Left ventricle myocardium inferior (tissue), 1 donor: ENCODE results near the gene CFAP74. TPM values are rescaled to one million over a fixed set of nuclear protein-coding genes. Genes with fewer than 3 reads are reported as not detected.

Experiments
- DNase-seq: peaks from one replicate; pipeline ENCODE4 v3.0.0-alpha.2; 2020
- H3K27ac ChIP-seq: fragments of 200-600 bp; replicated peaks from 2 replicates; pipeline ENCODE4 v1.8.0; 2021
- H3K27me3 ChIP-seq: fragments of 200-600 bp; 2 replicates; pipeline ENCODE4 v1.8.0; 2021; ENCODE audit warnings: low read depth
- H3K36me3 ChIP-seq: fragments of 200-600 bp; 2 replicates; pipeline ENCODE4 v1.8.0; 2021
- H3K4me1 ChIP-seq: fragments of 200-600 bp; 2 replicates; pipeline ENCODE4 v1.8.0; 2021
- H3K4me3 ChIP-seq: fragments of 200-600 bp; 2 replicates; pipeline ENCODE4 v1.8.0; 2021; ENCODE audit warnings: mild to moderate bottlenecking, moderate library complexity
- H3K9me3 ChIP-seq: fragments of 200-600 bp; replicated peaks from 2 replicates; pipeline ENCODE4 v1.8.0; 2021
- intact Hi-C: fragments of 100-400 bp; cut with micrococcal nuclease; formaldehyde crosslinking; loops from one replicate; pipeline ENCODE4 v1.11.0; 2022
- long read RNA-seq: library from polyadenylated mRNA; unstranded; transcript quantifications from one replicate; pipeline ENCODE4 v2.0.0, GENCODE V29; 2021
- total RNA-seq: library from RNA; stranded (reverse); fragmentation: NEBNext Ultra II Directional; extraction: Animal tissue kit (Norgen Biotek cat#: 25700); gene quantifications from one replicate; pipeline ENCODE4 v1.2.1, GENCODE V29; 2021
- TF ChIP-seq, protein P1 (sequence below): fragments of 200-600 bp; IDR thresholded peaks from 2 replicates; pipeline ENCODE4 v1.8.0; 2021; ENCODE audit warnings: antibody characterized with exemption, mild to moderate bottlenecking, borderline replicate concordance
- donor health status: DM: no; HTN: yes; CAD: no; lungs with severe emphysema.

The CFAP74 gene, protein sequence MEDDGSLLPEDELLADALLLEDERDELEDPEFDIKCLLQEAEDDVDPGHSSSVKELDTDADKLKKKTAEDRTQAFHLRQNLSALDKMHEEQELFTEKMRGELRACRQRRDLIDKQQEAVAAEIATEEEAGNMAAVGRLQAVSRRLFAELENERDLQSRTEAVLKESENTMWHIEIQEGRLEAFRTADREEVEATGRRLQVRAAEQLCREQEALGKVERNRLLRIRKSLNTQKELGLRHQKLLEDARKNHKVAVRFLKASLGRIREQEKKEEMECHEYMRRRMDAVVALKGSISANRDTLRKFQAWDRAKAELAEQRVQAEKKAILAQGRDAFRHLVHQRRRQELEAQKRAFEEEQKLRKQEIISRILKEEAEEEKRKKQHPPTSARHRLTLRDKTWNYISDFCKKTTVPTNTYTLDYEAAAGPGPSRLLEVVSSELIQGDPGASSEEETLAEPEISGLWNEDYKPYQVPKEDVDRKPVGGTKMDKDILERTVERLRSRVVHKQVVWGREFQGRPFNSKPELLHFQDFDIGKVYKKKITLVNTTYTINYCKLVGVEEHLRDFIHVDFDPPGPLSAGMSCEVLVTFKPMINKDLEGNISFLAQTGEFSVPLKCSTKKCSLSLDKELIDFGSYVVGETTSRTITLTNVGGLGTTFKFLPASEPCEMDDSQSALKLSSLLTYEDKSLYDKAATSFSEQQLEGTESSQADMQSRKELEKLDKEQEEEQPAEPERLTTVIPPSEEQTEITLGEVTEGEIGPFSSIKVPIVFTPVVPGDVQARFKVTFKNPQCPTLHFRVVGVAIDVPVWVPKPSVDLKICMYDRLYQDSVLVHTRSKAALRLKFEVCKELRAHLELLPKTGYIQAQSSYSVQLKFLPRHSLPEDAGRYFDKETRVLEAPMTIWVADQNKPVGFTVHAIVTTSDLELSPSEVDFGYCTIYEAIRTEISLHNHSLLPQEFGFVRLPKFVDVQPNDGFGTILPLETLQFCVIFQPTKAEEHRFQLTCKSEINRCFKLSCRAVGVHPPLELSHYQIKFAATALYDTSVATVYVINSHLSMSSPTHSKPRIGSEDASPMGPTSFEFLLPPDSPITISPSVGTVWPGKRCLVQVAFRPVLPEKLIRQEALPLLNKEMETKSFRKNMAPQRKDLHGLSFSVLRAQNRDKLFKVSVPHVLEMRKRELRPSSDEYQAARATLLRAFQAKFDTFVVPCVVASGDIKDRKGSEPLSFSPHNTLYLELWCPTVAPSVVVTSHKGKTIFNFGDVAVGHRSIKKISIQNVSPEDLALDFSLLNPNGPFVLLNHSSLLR (N-terminal part only)
- total RNA-seq: not detected
- long read RNA-seq: 0 reads

DNA sequence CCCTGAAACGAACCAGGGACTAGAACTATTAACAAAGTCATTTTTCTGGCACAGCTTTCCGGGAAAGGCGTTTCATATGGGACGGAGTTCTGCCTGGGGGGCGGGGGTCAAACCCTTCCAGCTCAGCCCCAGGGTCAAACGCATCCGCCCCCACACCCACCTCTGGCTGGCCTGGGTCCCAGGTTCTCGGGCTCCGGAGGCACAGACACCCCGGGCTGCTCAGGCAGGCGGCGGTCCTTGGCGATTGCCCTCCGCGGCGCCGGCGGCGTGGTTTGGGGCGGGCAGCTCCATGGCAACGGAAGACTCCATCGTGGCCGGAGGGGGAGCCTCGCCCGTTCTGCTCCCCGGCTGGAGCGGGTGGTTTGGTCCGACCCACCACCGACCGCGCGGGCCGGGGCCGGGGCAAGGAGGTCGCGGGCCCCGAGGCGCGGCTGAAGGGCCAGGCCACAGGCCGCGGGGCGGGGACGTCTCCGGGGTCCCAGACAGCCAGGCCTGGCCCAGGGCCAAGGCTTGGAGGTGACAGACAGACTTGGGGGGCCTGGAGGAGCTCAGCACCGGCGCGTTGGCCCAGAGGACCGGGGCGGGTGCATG is at the start of gene CFAP74:
CFAP74 (minus strand) TSS at position 246 of the 591 bp plus-strand sequence. CDS start 12,830 bp downstream, outside the sequence.
- Histone ChIP-seq H3K36me3 (no peaks in the 10 kb centered on the region), H3K4me3 (peak within 1 kb of the TSS; percentile 17), H3K4me1 (peaks cover 6% of the 10 kb centered on the region), H3K9me3 (no peaks in the 10 kb centered on the region), H3K27me3 (peaks cover 99% of the 10 kb centered on the region), H3K27ac (no peak within 1 kb of the TSS)
- TF ChIP-seq, protein P1, sequence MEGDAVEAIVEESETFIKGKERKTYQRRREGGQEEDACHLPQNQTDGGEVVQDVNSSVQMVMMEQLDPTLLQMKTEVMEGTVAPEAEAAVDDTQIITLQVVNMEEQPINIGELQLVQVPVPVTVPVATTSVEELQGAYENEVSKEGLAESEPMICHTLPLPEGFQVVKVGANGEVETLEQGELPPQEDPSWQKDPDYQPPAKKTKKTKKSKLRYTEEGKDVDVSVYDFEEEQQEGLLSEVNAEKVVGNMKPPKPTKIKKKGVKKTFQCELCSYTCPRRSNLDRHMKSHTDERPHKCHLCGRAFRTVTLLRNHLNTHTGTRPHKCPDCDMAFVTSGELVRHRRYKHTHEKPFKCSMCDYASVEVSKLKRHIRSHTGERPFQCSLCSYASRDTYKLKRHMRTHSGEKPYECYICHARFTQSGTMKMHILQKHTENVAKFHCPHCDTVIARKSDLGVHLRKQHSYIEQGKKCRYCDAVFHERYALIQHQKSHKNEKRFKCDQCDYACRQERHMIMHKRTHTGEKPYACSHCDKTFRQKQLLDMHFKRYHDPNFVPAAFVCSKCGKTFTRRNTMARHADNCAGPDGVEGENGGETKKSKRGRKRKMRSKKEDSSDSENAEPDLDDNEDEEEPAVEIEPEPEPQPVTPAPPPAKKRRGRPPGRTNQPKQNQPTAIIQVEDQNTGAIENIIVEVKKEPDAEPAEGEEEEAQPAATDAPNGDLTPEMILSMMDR: no peak
- no peak for DNase-seq
- intact Hi-C loops: no loop called here

DNA sequence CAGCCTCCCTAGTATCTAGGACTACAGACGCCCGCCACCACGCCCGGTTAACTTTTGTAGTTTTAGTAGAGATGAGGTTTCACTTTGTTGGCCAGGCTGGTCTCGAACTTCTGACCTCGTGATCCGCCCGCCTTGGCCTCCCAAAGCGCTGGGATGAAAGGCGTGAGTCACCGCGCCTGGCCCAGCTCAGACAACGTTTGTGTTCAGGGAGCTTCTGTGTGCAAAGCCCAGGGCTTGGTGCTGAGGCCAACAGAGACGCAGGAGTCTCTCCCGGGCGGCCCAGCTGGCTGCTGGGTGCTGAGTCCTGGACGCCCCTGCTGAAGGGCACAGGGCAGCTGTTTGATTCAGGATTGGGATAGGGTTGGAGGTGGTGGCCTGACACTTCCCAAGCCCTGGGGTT is 49.6 kb upstream of the CFAP74 start:
- peaks cover 46% of the 10 kb centered on the region for H3K27me3 ChIP-seq
- H3K4me3 ChIP-seq: no peak overlapping the region
- intact Hi-C loops: no loop called here
- H3K27ac ChIP-seq: no peak overlapping the region
- no peaks in the 10 kb centered on the region for H3K9me3 ChIP-seq
- H3K4me1 ChIP-seq: peaks cover 18% of the 10 kb centered on the region
- DNase-seq: no peak
- TF ChIP-seq, protein P1: no peak
- no peaks in the 10 kb centered on the region for H3K36me3 ChIP-seq

DNA sequence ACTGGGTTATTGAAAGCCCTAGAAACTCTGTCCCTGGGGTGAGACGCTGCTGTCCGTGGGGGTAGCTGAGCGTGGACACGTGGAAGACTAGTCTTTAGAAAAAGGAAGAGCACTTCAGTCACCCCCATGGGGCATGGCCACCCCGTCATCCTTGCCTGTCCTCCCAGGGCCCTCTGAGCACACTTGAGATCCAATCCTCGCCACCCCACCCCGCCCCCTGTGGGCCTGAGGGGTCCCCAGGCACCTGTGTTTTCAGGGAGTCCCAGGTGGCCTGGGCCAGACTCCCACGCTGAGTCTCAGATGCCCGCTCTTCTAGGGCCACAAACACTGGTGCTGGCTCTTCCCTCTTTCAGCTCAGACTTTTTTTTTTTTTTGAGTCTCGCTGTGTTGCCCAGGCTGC is 49.2 kb upstream of the CFAP74 start:
- TF ChIP-seq, protein P1: no peak
- H3K4me3 ChIP-seq: no peak overlapping the region
- H3K27ac ChIP-seq: no peak overlapping the region
- intact Hi-C loops: no loop called here
- peaks cover 18% of the 10 kb centered on the region for H3K4me1 ChIP-seq
- DNase-seq: no peak
- no peaks in the 10 kb centered on the region for H3K9me3 ChIP-seq
- H3K36me3 ChIP-seq: no peaks in the 10 kb centered on the region
- H3K27me3 ChIP-seq: peaks cover 50% of the 10 kb centered on the region

DNA sequence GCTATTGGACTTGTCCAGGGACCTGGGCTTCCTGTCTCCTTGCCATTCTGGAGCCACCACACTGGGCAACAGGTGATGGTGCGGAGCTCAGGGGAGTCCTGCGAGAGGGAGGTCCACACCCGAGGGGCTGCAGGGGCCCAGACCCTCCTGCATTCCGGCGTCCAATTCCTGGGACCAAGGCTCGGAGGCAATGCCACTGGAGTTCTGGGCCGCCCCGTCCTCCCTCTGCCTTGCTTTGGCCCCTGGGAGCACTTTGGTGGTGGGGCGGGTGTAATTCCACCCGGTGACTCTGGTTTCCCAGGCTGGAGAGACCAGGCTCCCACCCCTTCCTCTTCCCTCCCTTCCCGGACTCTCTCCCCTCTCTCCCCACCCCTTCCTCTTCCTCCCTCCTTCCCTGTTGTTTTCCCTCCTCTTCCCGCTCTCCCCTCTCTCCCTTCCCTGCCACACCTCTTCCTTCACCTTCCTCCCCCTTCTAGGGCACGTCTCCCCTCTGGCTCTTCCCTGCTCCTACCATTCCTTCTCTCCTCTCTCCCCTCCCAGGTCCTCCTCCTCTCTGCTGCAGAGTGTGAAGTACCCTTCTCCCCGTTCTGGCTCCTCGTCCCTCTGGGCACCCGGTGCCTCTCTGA is 48.6 kb upstream of the CFAP74 start:
- intact Hi-C loops: no loop called here
- Histone ChIP-seq H3K36me3 (no peaks in the 10 kb centered on the region), H3K4me1 (peaks cover 18% of the 10 kb centered on the region), H3K4me3 (no peak overlapping the region), H3K27me3 (peaks cover 56% of the 10 kb centered on the region), H3K9me3 (no peaks in the 10 kb centered on the region), H3K27ac (no peak overlapping the region)
- TF ChIP-seq, protein P1: no peak
- no peak for DNase-seq
